GM18511 (cell line): ENCODE results near the gene COL19A1.
A peak's percentile ranks its signal among the peaks of the same experiment; 100 is the strongest.
"Not testable (repeated sequence)": the region's sequence is repeated elsewhere in the genome, so short reads cannot be mapped to it uniquely, and the experiment has no call there.

Source experiments
- ATAC-seq: cut with Tn5 transposase; IDR thresholded peaks from one replicate; pipeline ENCODE4 v1.9.1; 2021; ENCODE audit warnings: mild to moderate bottlenecking, moderate library complexity; ENCODE audit not compliant: unreplicated experiment

Gene COL19A1

GRCh38 chr6:69866351-69866769 is at the start of gene COL19A1:
Gene COL19A1, plus strand, starts transcription at chr6:69866556. Its CDS starts 13,012 bp downstream, at chr6:69879568.
- ATAC-seq = peak; percentile 64

DNA sequence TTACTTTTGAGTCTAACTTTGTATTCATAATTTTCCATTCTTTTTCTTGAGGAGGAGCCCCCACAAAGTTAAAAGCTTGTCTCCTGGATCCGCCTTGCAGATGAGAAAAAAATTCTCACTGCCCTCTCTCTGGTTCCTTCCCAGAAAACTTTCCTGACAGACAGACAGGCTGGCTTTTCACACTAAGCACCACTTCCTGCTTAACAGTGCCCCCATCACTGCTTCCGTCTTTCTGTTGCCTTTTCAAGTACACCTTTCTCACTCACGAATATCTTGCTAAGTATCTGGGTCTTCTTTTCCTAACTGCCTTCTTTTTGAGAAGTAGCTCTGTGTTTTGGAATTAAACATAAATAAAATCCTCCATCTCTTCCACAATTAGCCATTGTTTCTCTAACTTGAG is 49.8 kb upstream of the COL19A1 start:
- ATAC-seq = peak; percentile 54

GRCh38 chr6:69817358-69817757 is 49.0 kb upstream of the COL19A1 start:
- no peak for ATAC-seq

GRCh38 chr6:69818223-69818930 is 48.0 kb upstream of the COL19A1 start:
- ATAC-seq = no peak

DNA sequence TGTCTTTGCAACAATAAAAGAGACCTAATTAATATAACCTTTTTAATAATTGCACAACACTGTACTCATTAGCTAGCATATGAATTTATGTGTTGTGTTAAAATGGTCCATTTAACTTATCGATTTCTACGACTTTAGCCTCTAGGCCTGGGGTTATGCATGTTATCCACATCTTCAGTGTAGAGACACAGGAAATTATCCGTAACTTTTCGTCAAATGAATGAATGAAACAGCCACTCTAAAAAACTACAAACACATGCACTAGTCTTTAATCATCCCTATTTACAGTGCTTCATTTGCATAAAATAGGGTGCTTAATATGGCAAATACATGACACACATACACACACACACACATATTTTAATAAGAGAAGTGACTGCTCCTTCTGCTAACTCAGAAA is 47.2 kb upstream of the COL19A1 start:
- ATAC-seq = no peak

- no peak for ATAC-seq
These were observed 46.3 kb upstream of the COL19A1 start for GRCh38 chr6:69820018-69820417.

DNA sequence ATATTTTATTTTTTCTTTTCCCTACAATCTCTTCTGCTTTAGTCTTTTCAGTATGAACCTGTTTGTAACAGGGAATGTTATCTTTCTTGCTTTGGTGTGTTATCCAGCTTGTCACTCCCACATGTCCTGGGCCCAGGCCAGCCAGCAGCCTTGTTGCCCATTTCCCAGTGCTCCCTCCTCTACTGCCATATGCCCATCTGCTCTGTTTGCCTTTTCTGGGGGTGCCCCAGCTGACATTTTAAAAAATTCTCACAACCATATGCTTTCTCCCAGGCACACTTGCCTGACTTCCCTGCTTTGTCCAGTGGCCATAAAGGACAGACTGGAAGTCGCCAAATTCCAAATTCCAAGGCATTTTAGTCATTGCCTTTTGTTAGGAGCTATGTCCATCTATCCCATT is 45.9 kb upstream of the COL19A1 start:
- ATAC-seq = no peak

- not testable (repeated sequence) for ATAC-seq
These were observed 42.0 kb upstream of the COL19A1 start for GRCh38 chr6:69824355-69824754.

DNA sequence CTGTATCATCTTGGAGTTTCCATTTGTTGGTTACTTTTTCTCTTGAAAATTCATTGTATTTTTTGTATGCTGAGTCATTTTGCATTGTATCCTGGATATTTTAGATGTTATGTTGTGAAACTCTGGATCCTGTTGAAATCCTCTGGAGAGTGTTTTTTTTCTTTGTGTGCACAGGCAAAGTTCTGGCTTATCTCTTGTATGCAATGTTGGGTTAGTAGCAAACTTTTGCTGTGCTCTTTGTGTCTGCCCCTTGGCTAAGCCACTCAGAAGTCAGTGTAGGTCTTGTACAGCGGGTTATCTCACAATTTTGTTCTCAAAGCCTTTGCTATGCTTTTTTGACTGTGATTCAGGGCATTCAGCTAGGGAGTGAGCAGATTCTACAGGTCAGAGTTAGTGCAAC is 40.5 kb upstream of the COL19A1 start:
- no peak for ATAC-seq

- no peak for ATAC-seq
These were observed 39.0 kb upstream of the COL19A1 start for GRCh38 chr6:69827276-69827893.

- no peak for ATAC-seq
These were observed 33.8 kb upstream of the COL19A1 start for GRCh38 chr6:69832558-69832957.

DNA sequence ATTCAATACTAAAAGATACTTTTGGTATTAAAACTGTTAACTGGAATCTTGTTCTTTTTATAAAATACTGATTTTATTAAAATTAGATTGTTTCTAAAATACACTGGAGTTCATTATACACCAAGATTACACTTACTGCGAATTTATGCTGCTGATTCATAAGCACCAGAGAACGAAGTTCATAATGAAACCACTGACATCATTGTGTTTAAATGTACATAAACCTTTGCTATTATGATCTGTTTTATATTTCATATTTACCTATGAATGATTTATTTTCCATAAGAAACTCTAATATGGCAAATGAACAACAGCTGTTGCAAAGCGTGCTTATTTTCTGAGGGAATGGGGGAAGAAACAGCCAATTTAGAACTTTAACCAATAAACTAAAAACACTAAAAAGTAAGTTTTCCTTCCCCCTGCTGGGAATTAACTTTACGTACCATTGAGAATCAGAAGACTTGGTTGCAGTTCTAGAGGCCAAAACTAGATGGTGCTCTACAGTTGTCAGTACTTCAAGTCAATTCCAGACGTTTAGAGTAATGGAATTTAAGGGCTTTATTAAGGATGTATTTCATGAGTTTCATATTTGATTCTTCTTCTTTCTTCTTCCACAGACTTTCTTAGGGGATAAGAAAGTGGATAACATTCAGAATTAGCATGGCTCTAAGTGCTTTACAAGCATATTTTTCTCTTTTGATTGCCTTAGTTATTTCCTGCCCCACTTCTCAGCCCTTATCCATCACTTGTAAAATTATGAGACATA is 30.8 kb upstream of the COL19A1 start:
- peak; percentile 94 for ATAC-seq

- ATAC-seq = no peak
These were observed 24.5 kb upstream of the COL19A1 start for GRCh38 chr6:69841862-69842261.

- no peak for ATAC-seq
These were observed 23.2 kb upstream of the COL19A1 start for GRCh38 chr6:69843189-69843588.

DNA sequence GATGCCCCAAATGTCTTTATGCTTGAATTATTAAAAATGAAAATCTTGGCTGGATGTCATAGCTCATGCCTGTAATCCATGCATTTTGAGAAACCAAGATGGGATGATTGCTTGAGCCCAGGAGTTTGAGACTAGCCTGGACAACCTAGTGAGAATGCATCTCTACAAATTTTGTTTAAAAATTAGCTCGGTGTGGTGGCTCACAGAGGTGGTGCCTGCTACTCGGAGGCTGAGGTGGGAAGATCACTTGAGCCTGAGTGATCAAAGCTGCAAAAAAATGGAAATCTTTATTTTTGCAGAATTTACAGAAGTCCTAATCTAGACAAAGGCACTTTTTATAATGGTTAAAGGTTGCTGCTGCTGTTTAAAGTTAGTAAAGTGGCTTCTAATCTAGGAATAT is 20.0 kb upstream of the COL19A1 start:
- ATAC-seq = no peak

- ATAC-seq = no peak
These were observed 19.4 kb upstream of the COL19A1 start for GRCh38 chr6:69846770-69847491.

GRCh38 chr6:69847492-69847788 is 18.9 kb upstream of the COL19A1 start:
- no peak for ATAC-seq

GRCh38 chr6:69848552-69848951 is 17.8 kb upstream of the COL19A1 start:
- ATAC-seq = no peak

DNA sequence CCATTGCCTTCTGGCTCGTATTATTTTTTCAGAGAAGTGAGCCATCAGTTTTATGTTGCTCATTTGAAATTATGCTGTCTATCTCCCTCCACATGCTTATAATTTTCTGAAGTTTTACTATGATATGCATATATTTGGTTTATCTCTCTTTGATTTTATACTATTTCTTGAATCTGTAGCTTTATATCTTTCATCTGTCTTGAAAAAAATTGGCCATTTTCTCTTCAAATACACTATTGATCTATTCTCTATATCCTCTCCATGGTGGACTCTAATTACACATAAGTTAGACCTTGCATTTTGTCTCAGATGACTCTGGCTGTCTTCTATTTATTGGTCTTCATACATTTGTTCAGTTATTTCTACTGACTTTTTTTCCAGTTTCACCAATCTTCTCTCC is 13.7 kb upstream of the COL19A1 start:
- no peak for ATAC-seq

DNA sequence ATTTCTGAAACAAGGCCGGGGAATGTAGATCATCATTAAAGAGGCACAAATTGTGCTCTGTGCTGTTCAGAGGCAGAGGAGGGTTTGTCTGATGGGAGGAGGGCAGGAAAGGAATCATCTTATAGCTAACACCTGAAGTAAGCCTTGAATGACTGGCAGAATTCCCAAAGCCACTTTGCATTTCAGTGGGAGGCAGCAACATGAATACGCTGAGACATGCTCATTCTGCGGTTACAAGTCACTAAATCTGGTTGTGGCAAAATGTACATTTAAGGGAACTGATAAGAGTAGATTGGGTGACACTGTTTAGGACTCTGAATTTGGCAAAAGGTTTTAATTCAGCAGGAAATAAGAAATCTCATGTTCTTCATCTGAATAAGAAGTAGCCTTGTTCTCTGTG is 4.4 kb upstream of the COL19A1 start:
- ATAC-seq = no peak

GRCh38 chr6:69863766-69864165 is 2.6 kb upstream of the COL19A1 start:
- ATAC-seq = no peak
